Measurements from ENCODE around the gene STK17B.

Gene STK17B

GRCh38 chr2:196155575-196155974, 15.8 kb downstream of the STK17B start:
- no peak for DNase-seq (ENCODE audit: low read depth)

GRCh38 chr2:196153480-196153879, 17.9 kb downstream of the STK17B start:
- DNase-seq (ENCODE audit: low read depth): no peak

- no peak for DNase-seq (ENCODE audit: low read depth)
Measured at GRCh38 chr2:196149948-196150347, 21.4 kb downstream of the STK17B start.

GRCh38 chr2:196148736-196149135, 22.6 kb downstream of the STK17B start:
- DNase-seq (ENCODE audit: low read depth): no peak

GRCh38 chr2:196145256-196145655, 26.1 kb downstream of the STK17B start:
- DNase-seq (ENCODE audit: low read depth): no peak

- no peak for DNase-seq (ENCODE audit: low read depth)
Measured at GRCh38 chr2:196144513-196145126, 26.8 kb downstream of the STK17B start.

- DNase-seq (ENCODE audit: low read depth): no peak
Measured at GRCh38 chr2:196143730-196144131, 27.6 kb downstream of the STK17B start.

- no peak for DNase-seq (ENCODE audit: low read depth)
Measured at GRCh38 chr2:196142825-196143224, 28.6 kb downstream of the STK17B start.

- DNase-seq (ENCODE audit: low read depth): no peak
Measured at GRCh38 chr2:196140213-196140612, 31.2 kb downstream of the STK17B start.

- no peak for DNase-seq (ENCODE audit: low read depth)
Measured at GRCh38 chr2:196137271-196137670, 34.1 kb downstream of the STK17B start.

- no peak for DNase-seq (ENCODE audit: low read depth)
Measured at GRCh38 chr2:196136151-196136550, 35.2 kb downstream of the STK17B start.

GRCh38 chr2:196131949-196132925, 39.1 kb downstream of the STK17B start:
- no peak for DNase-seq (ENCODE audit: low read depth)

- no peak for DNase-seq (ENCODE audit: low read depth)
Measured at GRCh38 chr2:196131384-196131937, 39.9 kb downstream of the STK17B start.

GRCh38 chr2:196130039-196130825, 41.1 kb downstream of the STK17B start:
- no peak for DNase-seq (ENCODE audit: low read depth)

GRCh38 chr2:196128749-196129148, 42.6 kb downstream of the STK17B start:
- no peak for DNase-seq (ENCODE audit: low read depth)

- DNase-seq (ENCODE audit: low read depth): no peak
Measured at GRCh38 chr2:196125596-196125995, 45.8 kb downstream of the STK17B start.

- DNase-seq (ENCODE audit: low read depth): no peak
Measured at GRCh38 chr2:196123679-196124373, 47.6 kb downstream of the STK17B start.

GRCh38 chr2:196119926-196120325, 51.5 kb downstream of the STK17B start:
- DNase-seq (ENCODE audit: low read depth): no peak

- no peak for DNase-seq (ENCODE audit: low read depth)
Measured at GRCh38 chr2:196117214-196117705, 54.1 kb downstream of the STK17B start.

- DNase-seq (ENCODE audit: low read depth): no peak
Measured at GRCh38 chr2:196113061-196113974, 58.1 kb downstream of the STK17B start.
